Upper lobe of right lung (tissue), 1 donor: ENCODE results near the gene ZC3H10. TPM values are rescaled to one million over a fixed set of nuclear protein-coding genes. Genes with fewer than 3 reads are reported as not detected.

Experiments used
- ATAC-seq: fragments of 200-7000 bp; cut with Tn5 transposase; one replicate; pipeline ENCODE4 v1.9.1; 2020; ENCODE audit warnings: mild to moderate bottlenecking, moderate library complexity
- DNase-seq: peaks from one replicate; pipeline ENCODE4 v3.0.0-alpha.2; 2020
- H3K27ac ChIP-seq: fragments of 200-600 bp; one replicate; pipeline ENCODE4 v1.8.0; 2022
- H3K27me3 ChIP-seq: fragments of 200-600 bp; one replicate; pipeline ENCODE4 v1.8.0; 2022; ENCODE audit warnings: mild to moderate bottlenecking
- H3K36me3 ChIP-seq: fragments of 200-600 bp; one replicate; pipeline ENCODE4 v1.8.0; 2022
- H3K4me1 ChIP-seq: fragments of 200-600 bp; one replicate; pipeline ENCODE4 v1.8.0; 2022
- H3K4me3 ChIP-seq: fragments of 200-600 bp; one replicate; pipeline ENCODE4 v1.8.0; 2022; ENCODE audit warnings: mild to moderate bottlenecking
- H3K9me3 ChIP-seq: fragments of 200-600 bp; one replicate; pipeline ENCODE4 v1.8.0; 2022
- CTCF ChIP-seq: fragments of 200-600 bp; IDR thresholded peaks from one replicate; pipeline ENCODE4 v1.8.0; 2022; ENCODE audit warnings: antibody characterized with exemption
- intact Hi-C: fragments of 100-400 bp; cut with DNase I; formaldehyde crosslinking; loops from one replicate; pipeline ENCODE4 v1.11.0; 2022
- total RNA-seq: library from RNA; stranded (reverse); fragmentation: NEBNext Ultra II Directional; extraction: Animal tissue kit (Norgen Biotek cat#: 25700); gene quantifications from one replicate; pipeline ENCODE4 v1.2.1, GENCODE V29; 2021
- donor health status: DM: no; HTN: yes; CAD: no; lungs with severe emphysema.

Gene ZC3H10
- total RNA-seq, 1 donor from 2014 or later, result 8.4 TPM

GRCh38 chr12:56120158-56120846 is 2.2 kb downstream of the ZC3H10 start:
- ATAC-seq (no peak), DNase-seq (no peak)
- intact Hi-C loops, result loop anchor here (10.0 kb wide), 1 partner anchor 54 kb away; no protein-coding TSS in a partner anchor
- no peaks in the 10 kb centered on the region for H3K27me3 ChIP-seq
- peaks cover 30% of the 10 kb centered on the region for H3K4me1 ChIP-seq
- peak overlapping the region; percentile 74 for H3K27ac ChIP-seq
- H3K4me3 ChIP-seq, result no peak overlapping the region
- peaks cover 23% of the 10 kb centered on the region for H3K36me3 ChIP-seq
- TF ChIP-seq CTCF, result no peak
- H3K9me3 ChIP-seq, result no peaks in the 10 kb centered on the region

GRCh38 chr12:56121204-56121870 is 3.3 kb downstream of the ZC3H10 start:
- Histone ChIP-seq H3K4me3 (no peak overlapping the region), H3K27me3 (no peaks in the 10 kb centered on the region), H3K36me3 (peaks cover 23% of the 10 kb centered on the region), H3K9me3 (no peaks in the 10 kb centered on the region), H3K27ac (no peak overlapping the region), H3K4me1 (peaks cover 41% of the 10 kb centered on the region)
- DNase-seq (no peak), ATAC-seq (no peak)
- intact Hi-C loops, result loop anchor here (10.0 kb wide), 1 partner anchor 53 kb away; no protein-coding TSS in a partner anchor
- TF ChIP-seq CTCF, result no peak

- Histone ChIP-seq H3K27ac (no peak overlapping the region), H3K4me1 (peaks cover 52% of the 10 kb centered on the region)
- DNase-seq, result no peak
Observed at GRCh38 chr12:56122637-56123036, 4.6 kb downstream of the ZC3H10 start.

GRCh38 chr12:56124133-56124532 is 6.1 kb downstream of the ZC3H10 start:
- H3K27ac ChIP-seq, result peak overlapping the region; percentile 83
- no peak for DNase-seq
- intact Hi-C loops, result loop anchor here (10.0 kb wide), 1 partner anchor 51 kb away; no protein-coding TSS in a partner anchor
- TF ChIP-seq CTCF, result no peak
- H3K9me3 ChIP-seq, result no peaks in the 10 kb centered on the region
- H3K36me3 ChIP-seq, result peaks cover 20% of the 10 kb centered on the region
- no peak overlapping the region for H3K4me3 ChIP-seq
- peaks cover 46% of the 10 kb centered on the region for H3K4me1 ChIP-seq
- no peaks in the 10 kb centered on the region for H3K27me3 ChIP-seq
- no peak for ATAC-seq

More at GRCh38 chr12:56122637-56123036, 4.6 kb downstream of the ZC3H10 start:
- H3K9me3 ChIP-seq, result no peaks in the 10 kb centered on the region
- no peaks in the 10 kb centered on the region for H3K27me3 ChIP-seq
- intact Hi-C loops, result loop anchor here (10.0 kb wide), 1 partner anchor 52 kb away; no protein-coding TSS in a partner anchor
- no peak for ATAC-seq
- no peak for TF ChIP-seq CTCF
- H3K36me3 ChIP-seq, result peaks cover 22% of the 10 kb centered on the region
- H3K4me3 ChIP-seq, result no peak overlapping the region

GRCh38 chr12:56126732-56127239 is 8.7 kb downstream of the ZC3H10 start:
- Histone ChIP-seq H3K27me3 (no peaks in the 10 kb centered on the region), H3K4me3 (peak overlapping the region; percentile 37), H3K27ac (peak overlapping the region; percentile 83), H3K36me3 (peaks cover 22% of the 10 kb centered on the region), H3K9me3 (no peaks in the 10 kb centered on the region), H3K4me1 (peaks cover 44% of the 10 kb centered on the region)
- intact Hi-C loops, result loop anchor here (10.0 kb wide), 1 partner anchor 48 kb away; no protein-coding TSS in a partner anchor
- DNase-seq (no peak), ATAC-seq (no peak)
- TF ChIP-seq CTCF, result no peak
